ENCODE data around the gene LCA5L. TPM values are rescaled to one million over a fixed set of nuclear protein-coding genes. Genes with fewer than 3 reads are reported as not detected.

Gene LCA5L
- total RNA-seq, 1 donor from 2014 or later, result not detected

DNA sequence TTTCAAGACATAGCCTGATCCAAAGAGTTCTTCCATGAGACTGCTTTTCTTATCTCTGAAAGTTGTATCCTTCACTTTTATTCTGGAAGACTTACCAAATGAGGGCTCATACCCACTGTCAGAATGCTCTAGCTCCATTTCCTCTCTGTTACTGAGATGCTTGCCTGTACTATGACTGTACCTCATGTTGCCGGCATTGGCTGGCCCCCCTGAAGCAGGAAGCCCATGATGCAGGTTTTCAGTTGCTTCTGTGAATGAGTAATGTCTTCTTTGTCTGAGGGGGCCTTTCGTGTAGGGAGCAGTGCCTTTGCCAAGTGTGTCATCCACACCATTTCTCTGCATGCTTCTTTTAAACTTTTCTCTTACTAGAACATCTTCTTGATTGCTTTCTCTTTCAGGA, 39.5 kb downstream of the LCA5L start:
- Histone ChIP-seq H3K27ac (no peak overlapping the region), H3K4me1 (no peaks in the 10 kb centered on the region), H3K27me3 (no peaks in the 10 kb centered on the region), H3K4me3 (no peak overlapping the region), H3K9me3 (no peaks in the 10 kb centered on the region), H3K36me3 (peaks cover 0 to 17% of the 10 kb centered on the region in 2 donors)
- no peak for DNase-seq (ENCODE audit: extremely low spot score in 2 of 2)
- intact Hi-C loops (cut with DNase I), result no loop called here
- TF ChIP-seq, protein P1, sequence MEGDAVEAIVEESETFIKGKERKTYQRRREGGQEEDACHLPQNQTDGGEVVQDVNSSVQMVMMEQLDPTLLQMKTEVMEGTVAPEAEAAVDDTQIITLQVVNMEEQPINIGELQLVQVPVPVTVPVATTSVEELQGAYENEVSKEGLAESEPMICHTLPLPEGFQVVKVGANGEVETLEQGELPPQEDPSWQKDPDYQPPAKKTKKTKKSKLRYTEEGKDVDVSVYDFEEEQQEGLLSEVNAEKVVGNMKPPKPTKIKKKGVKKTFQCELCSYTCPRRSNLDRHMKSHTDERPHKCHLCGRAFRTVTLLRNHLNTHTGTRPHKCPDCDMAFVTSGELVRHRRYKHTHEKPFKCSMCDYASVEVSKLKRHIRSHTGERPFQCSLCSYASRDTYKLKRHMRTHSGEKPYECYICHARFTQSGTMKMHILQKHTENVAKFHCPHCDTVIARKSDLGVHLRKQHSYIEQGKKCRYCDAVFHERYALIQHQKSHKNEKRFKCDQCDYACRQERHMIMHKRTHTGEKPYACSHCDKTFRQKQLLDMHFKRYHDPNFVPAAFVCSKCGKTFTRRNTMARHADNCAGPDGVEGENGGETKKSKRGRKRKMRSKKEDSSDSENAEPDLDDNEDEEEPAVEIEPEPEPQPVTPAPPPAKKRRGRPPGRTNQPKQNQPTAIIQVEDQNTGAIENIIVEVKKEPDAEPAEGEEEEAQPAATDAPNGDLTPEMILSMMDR (IDR thresholded peaks at IDR 0.05), result no peak

DNA sequence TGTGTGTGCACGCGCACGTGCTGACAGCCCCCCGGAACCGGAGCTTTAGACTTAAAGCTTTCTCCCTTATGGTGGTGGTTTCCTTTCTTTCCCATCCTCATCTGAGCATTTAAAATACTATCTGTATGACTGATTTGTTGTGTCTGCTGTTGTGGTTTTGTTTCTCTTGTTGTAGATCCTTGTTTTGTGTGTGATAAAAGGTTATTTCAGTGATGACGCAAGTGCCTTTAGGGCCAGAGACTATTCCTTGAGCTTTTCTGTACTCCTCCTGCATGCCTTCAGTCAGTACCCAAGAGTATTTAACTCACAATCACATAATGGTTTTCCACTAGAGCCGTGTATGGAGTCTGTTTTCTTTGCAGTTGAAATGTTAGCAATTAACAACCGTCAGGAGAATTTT, 45.4 kb downstream of the LCA5L start:
- no peak overlapping the region for H3K4me3 ChIP-seq
- H3K4me1 ChIP-seq, result no peaks in the 10 kb centered on the region
- TF ChIP-seq POLR2AphosphoS5 (IDR thresholded peaks at IDR 0.05; ENCODE audit: insufficient read depth in 1 of 2, low read depth in 1 of 2), result no peak
- TF ChIP-seq, protein P1 (IDR thresholded peaks at IDR 0.05), result no peak
- TF ChIP-seq POLR2A (IDR thresholded peaks at IDR 0.05), result no peak
- no peaks in the 10 kb centered on the region for H3K9me3 ChIP-seq
- peaks cover 0 to 20% of the 10 kb centered on the region in 2 donors for H3K36me3 ChIP-seq
- H3K27me3 ChIP-seq, result no peaks in the 10 kb centered on the region
- intact Hi-C loops (cut with DNase I), result no loop called here
- no peak overlapping the region for H3K27ac ChIP-seq
- no peak for DNase-seq (ENCODE audit: extremely low spot score in 2 of 2)

DNA sequence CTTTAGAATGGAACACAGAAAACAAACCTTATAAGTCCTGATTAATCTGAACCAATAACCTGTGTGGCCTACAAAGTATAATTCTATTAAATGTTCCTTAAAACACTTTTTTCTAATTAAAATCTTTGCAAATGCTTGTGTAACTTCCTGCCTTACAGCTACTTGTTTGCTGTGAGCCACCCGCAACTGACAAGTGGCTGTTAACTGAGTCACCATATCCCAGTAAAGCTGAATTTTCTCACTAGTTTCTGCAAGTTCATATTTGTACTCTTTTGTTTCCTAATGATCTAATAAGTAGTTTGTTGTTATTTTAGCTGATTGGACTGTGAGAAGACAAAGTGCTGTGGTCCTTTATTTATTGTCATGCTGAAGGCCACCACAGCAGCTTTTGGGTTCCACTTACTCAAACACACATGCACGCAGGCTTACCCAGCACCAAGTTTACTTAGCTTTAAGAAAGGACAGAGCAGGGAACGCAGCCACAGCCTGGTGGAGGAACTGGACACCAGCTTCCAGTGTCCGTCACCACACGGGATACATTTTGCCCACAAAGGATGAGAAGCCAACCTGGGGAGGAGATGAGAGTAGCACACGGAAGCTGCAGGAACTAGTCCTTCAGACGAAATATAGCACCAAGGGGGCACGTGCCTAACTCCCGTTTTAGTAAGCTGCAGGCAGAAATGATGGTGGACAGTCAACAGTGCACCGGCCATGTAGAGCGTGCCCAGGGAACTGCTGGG, 47.8 kb downstream of the LCA5L start:
- intact Hi-C loops (cut with DNase I), result no loop called here
- Histone ChIP-seq H3K27ac (no peak overlapping the region), H3K4me1 (no peaks in the 10 kb centered on the region), H3K9me3 (no peaks in the 10 kb centered on the region), H3K27me3 (no peaks in the 10 kb centered on the region), H3K36me3 (peaks cover 0 to 43% of the 10 kb centered on the region in 2 donors), H3K4me3 (no peak overlapping the region)
- DNase-seq (ENCODE audit: extremely low spot score in 2 of 2), result no peak
- TF ChIP-seq POLR2AphosphoS5 (IDR thresholded peaks at IDR 0.05; ENCODE audit: insufficient read depth in 1 of 2, low read depth in 1 of 2) (no peak), POLR2A (IDR thresholded peaks at IDR 0.05) (no peak)
- TF ChIP-seq, protein P1 (IDR thresholded peaks at IDR 0.05), result no peak

- intact Hi-C loops (cut with DNase I), result no loop called here
- no peaks in the 10 kb centered on the region for H3K9me3 ChIP-seq
- H3K4me3 ChIP-seq, result no peak overlapping the region
- no peak overlapping the region for H3K27ac ChIP-seq
- TF ChIP-seq POLR2A (IDR thresholded peaks at IDR 0.05) (no peak), POLR2AphosphoS5 (IDR thresholded peaks at IDR 0.05; ENCODE audit: insufficient read depth in 1 of 2, low read depth in 1 of 2) (no peak)
- TF ChIP-seq, protein P1 (IDR thresholded peaks at IDR 0.05), result no peak
- DNase-seq (ENCODE audit: extremely low spot score in 2 of 2), result no peak
- no peaks in the 10 kb centered on the region for H3K27me3 ChIP-seq
- H3K36me3 ChIP-seq, result peaks cover 0 to 45% of the 10 kb centered on the region in 2 donors
- peaks cover 17% of the 10 kb centered on the region for H3K4me1 ChIP-seq
These were observed 52.6 kb downstream of the LCA5L start for GRCh38 chr21:39392981-39393380.

DNA sequence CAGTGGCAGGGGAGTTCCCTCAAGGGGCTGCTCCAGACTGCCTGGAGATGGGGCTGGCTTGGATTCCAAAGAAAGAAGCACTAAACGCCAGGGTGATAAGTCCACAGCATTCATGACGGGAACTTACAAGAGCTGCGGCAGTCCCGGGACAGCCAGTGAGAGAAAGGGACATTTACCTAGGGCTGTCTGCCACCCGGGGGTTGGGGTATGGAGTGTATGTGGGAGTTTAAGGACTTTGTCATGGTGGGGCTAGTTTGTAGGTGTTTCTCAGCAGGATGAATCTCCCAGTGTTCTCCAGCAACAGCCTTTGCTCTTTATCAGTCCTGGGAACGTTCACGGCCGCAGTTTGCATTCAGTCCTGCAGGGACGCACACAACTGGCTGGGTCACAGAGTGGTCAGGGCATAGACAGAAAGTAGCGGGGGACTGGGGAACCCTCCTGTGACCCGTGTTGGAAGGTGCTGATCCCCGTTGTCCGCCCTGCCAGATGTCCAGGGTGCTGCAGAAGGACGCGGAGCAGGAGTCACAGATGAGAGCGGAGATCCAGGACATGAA, 55.3 kb downstream of the LCA5L start:
- H3K4me3 ChIP-seq, result no peak overlapping the region
- H3K4me1 ChIP-seq, result peaks cover 35% of the 10 kb centered on the region
- TF ChIP-seq POLR2A (IDR thresholded peaks at IDR 0.05) (no peak), POLR2AphosphoS5 (IDR thresholded peaks at IDR 0.05; ENCODE audit: insufficient read depth in 1 of 2, low read depth in 1 of 2) (no peak)
- TF ChIP-seq, protein P1 (IDR thresholded peaks at IDR 0.05), result no peak
- no peak overlapping the region for H3K27ac ChIP-seq
- intact Hi-C loops (cut with DNase I), result no loop called here
- H3K27me3 ChIP-seq, result no peaks in the 10 kb centered on the region
- DNase-seq (ENCODE audit: extremely low spot score in 2 of 2), result no peak
- H3K36me3 ChIP-seq, result peaks cover 0 to 37% of the 10 kb centered on the region in 2 donors
- H3K9me3 ChIP-seq, result no peaks in the 10 kb centered on the region
